Muscle layer of duodenum (tissue), 2 donors: ENCODE data around the gene ASB8.
"Not testable (repeated sequence)": the region's sequence is repeated elsewhere in the genome, so short reads cannot be mapped to it uniquely, and the experiment has no call there.

Experiments
- H3K27ac ChIP-seq: one replicate; pipeline ENCODE4 v1.7.0; 2013; ENCODE audit warnings: mild to moderate bottlenecking, low read length
- H3K27me3 ChIP-seq: one replicate; pipeline ENCODE4 v1.7.0; 2013; ENCODE audit warnings: low read depth, mild to moderate bottlenecking, control low read depth, low read length
- H3K36me3 ChIP-seq, 2 donors: one replicate each; pipeline ENCODE4 v1.7.0; 2013; ENCODE audit warnings: low read length in 2 of 2, control low read depth in 1 of 2, mild to moderate bottlenecking in 1 of 2; ENCODE audit not compliant: insufficient read depth in 2 of 2, control insufficient read depth in 1 of 2
- H3K4me1 ChIP-seq, 2 donors: one replicate each; pipeline ENCODE4 v1.7.0; 2013; ENCODE audit warnings: low read length in 2 of 2, mild to moderate bottlenecking in 2 of 2, control low read depth in 1 of 2, moderate library complexity in 1 of 2; ENCODE audit not compliant: insufficient read depth in 2 of 2, control insufficient read depth in 1 of 2
- H3K4me3 ChIP-seq, 2 donors: one replicate each; pipeline ENCODE4 v1.7.0; 2013; ENCODE audit warnings: low read length in 2 of 2, low read depth in 1 of 2, mild to moderate bottlenecking in 1 of 2
- H3K9me3 ChIP-seq, 2 donors: one replicate each; pipeline ENCODE4 v1.7.0; 2013; ENCODE audit warnings: low read length in 2 of 2, control low read depth in 1 of 2, mild to moderate bottlenecking in 1 of 2; ENCODE audit not compliant: control insufficient read depth in 1 of 2
- donor health status: healthy.

ASB8 gene

DNA sequence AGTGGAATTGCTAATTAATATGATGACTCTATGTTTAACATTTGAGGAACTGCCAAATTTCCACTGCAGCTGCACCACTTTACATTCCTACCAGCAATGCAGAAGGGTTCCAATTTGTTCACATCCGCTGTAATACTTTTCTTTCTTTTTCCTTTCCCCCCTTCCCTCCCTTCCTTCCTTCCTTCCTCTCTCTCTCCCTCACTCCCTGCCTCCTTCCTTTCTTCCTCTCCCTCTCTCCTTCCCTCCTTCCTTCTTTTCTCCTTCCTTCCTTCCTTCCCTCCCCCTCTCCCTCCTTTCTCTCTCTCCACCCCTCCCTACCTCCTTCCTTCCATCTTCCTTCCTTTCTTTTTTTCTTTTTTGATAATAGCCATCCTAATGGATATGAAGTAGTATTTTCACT lies 41.4 kb downstream of the ASB8 start:
- H3K4me1 ChIP-seq = no peaks in the 10 kb centered on the region
- no peak overlapping the region for H3K27ac ChIP-seq
- no peaks in the 10 kb centered on the region for H3K27me3 ChIP-seq
- H3K4me3 ChIP-seq = no peak overlapping the region
- H3K9me3 ChIP-seq = no peaks in the 10 kb centered on the region
- no peaks in the 10 kb centered on the region for H3K36me3 ChIP-seq

DNA sequence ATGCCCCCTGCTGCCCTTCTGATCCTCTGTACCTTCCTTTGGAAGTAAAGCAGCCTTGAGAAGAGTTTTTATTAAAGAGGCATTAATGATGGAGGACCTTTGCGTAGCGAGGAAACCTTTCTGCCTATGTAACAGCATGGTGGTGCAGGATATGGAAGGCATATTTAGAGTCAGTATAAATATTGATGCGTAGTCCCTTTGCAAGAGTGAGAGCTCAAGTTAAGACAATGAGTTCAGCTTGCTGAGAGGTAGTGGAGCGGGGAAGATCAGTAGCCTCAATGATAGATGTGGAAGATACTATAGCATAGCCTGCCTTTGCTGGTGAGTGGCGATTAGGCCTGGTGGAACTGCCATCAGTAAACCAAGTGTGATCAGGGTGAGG lies 46.0 kb downstream of the ASB8 start:
- not testable (repeated sequence) for H3K4me1 ChIP-seq, H3K36me3 ChIP-seq

DNA sequence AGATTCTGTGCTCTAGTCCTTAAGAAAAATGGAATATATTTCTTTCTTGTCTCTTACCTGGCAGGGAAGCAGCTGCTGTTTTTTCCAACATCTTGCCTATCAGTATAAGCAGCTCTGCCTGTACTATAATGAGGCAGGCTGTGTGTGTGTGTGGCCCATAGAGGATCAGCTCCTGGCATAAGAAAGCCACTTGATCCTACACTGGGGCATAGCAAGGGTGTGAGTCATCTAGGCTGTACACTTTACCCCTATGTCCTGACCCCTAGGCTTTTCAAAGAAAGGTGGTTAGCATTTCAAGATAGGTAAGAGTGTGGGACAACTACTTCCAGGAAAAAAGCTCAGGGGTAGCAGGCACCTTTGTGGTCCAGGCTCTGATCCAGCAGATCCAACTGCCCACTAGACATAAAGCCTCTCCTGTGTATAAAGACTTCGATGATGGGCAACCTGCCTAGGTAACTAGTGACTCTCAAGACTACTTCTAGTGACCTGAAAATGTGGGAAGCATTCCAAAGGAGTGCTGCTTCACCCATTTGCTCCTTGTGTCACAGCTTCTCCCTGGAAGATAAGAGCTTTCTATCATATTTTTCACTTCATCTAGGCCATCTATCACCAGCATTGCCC lies 46.5 kb downstream of the ASB8 start:
- Histone ChIP-seq H3K4me1 (peaks cover 7% of the 10 kb centered on the region in 2 donors), H3K9me3 (no peaks in the 10 kb centered on the region), H3K27me3 (no peaks in the 10 kb centered on the region), H3K27ac (no peak overlapping the region), H3K36me3 (no peaks in the 10 kb centered on the region), H3K4me3 (no peak overlapping the region)

More for the DNA sequence above, 46.0 kb downstream of the ASB8 start:
- H3K27me3 ChIP-seq, H3K9me3 ChIP-seq, H3K27ac ChIP-seq, H3K4me3 ChIP-seq: not testable (repeated sequence)

DNA sequence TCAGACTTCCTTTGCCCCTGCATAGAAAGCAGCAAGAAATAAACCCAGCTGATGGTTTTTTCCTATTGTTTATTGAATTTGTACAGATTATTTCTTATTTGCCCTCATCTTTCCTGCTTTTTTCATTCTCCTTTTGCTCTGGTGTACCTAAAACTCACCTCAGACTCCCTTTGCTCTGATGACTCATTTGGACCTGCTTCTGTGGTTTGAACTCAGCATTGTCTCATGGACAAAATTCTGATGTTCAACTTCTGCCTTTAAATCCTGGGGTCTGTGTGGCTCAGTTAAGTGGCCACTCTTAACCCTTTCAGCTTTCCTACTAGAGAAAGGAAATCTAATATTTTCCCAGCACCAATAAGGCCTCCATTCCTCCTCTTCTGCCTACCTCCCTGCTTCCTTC lies 47.9 kb downstream of the ASB8 start:
- H3K27ac ChIP-seq = no peak overlapping the region
- no peaks in the 10 kb centered on the region for H3K27me3 ChIP-seq
- no peak overlapping the region for H3K4me3 ChIP-seq
- no peaks in the 10 kb centered on the region for H3K9me3 ChIP-seq
- H3K36me3 ChIP-seq = no peaks in the 10 kb centered on the region
- peaks cover 14 to 16% of the 10 kb centered on the region in 2 donors for H3K4me1 ChIP-seq

DNA sequence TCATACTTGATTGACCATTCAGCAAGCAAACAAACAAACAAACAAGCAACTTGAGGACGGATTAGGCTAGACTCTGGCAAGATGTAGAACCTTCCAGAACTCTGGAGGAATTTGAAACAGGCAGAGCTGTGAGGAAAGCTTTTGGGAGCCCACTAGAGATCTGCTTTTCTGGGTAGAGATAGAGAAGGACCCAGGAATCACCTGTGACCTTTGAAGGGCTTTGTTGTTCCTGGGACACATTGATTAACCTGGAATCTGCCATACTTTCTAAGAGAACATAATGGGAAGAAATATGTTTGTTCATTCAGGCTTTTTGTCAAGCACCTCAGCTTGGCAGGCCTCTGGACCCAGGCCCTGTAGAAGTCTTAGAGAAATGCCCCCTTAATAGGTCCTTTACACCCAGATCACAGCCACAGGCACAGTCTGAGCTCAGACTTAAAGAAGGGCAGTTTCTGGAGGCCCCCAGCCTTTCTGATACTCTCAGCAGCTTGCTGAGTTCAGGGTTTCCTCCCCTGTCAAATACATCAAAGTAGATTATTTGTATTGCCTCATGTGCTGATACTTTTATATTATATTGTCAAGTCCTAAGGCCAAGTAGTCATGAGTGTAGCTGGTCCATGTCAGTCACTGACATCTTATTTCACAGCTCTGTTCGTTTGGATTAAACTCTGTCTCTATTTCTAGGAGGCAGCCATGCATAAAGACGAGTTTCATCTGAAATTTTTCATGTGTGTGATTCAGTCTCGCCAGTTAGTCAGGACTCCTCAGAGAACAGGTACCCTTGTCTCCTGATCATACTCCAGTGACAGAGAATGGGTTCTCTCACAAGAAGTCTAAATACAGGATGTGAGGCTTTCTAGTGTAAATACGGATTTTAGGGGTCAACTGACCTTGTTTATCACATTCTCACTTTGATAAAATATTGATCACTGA lies 50.4 kb downstream of the ASB8 start:
- H3K27me3 ChIP-seq = no peaks in the 10 kb centered on the region
- no peaks in the 10 kb centered on the region for H3K9me3 ChIP-seq
- H3K4me3 ChIP-seq = peak overlapping the region; percentile 76 to 91
- H3K36me3 ChIP-seq = no peaks in the 10 kb centered on the region
- H3K27ac ChIP-seq = peak overlapping the region; percentile 94
- H3K4me1 ChIP-seq = peaks cover 18 to 21% of the 10 kb centered on the region in 2 donors

DNA sequence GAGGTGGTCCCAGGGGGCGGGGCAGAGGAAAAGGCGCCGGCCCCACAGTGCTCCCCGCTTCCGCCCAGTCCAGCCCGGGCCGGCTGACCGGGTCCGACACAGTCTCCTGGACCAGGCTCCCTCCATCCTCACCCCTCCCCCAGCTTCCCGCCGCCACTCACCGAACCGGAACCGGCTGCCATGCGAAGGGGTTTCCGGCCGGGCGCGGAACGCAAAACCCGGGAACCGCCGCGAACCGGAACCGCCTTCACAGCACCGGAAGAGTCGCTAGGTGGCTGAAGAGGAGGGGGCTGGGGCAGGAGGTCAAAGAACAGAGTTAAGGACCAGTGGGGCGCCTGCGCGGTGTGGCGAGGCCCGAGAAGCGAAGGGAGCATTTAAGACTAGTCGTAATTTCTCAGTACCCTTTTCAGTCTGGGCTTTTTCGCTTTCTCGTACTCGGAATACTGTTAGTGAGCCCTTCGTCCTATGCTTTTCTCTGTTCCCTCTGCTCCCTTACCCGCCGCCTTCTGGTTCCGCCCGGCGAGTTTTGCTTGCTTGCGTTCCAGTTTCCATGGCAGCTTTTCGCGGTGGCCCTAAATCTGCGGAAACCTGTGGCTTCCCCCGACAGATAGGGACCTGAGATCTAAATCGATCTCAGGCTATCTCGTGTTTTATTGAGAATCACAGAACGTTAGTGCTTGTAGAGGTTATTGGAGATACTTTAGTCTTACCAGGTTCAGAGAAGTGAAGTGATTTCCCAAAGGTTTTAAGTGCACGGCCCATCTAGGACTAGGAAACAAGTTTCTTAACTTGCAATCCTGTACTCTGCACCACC lies 51.2 kb downstream of the ASB8 start, which contains the start of gene SENP1:
Gene SENP1, minus strand, starts transcription at position 213 of the 814 bp plus-strand sequence. CDS start 4,607 bp downstream, outside the sequence.
- Histone ChIP-seq H3K36me3 (no peaks in the 10 kb centered on the region), H3K27me3 (no peaks in the 10 kb centered on the region), H3K27ac (peak within 1 kb of the TSS; percentile 94), H3K4me1 (peaks cover 18 to 21% of the 10 kb centered on the region in 2 donors), H3K9me3 (no peaks in the 10 kb centered on the region), H3K4me3 (peak within 1 kb of the TSS; percentile 76 to 91)

DNA sequence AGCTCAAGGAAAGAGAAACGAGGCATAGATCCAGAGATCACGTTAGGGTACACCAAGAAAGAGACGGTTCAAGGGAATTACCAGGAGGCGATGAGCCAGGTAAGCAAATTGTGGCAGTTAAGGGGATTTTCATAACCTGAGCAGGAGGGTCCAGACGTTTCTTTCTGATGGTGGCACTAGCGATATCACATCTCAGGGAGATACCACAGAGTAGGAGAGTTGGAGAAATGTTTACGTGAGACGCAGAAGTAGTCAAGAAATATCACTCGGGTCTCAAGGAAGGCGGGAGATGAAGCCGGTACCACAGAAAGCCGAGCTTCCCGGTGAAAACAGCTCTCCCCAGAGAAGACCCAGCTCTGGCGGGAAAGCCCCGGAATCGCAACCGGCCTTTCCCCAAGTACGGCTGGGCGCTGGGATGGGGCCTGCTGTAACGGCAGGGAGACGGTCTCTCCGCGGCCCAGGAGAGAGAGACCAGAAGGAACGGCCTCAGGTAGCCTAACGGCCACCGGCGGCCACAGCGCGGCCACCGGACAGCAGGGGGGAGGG lies 51.9 kb downstream of the ASB8 start:
- peak overlapping the region; percentile 76 to 91 for H3K4me3 ChIP-seq
- H3K36me3 ChIP-seq = no peaks in the 10 kb centered on the region
- peak overlapping the region; percentile 94 for H3K27ac ChIP-seq
- H3K4me1 ChIP-seq = peaks cover 18 to 21% of the 10 kb centered on the region in 2 donors
- H3K27me3 ChIP-seq = no peaks in the 10 kb centered on the region
- H3K9me3 ChIP-seq = no peaks in the 10 kb centered on the region

DNA sequence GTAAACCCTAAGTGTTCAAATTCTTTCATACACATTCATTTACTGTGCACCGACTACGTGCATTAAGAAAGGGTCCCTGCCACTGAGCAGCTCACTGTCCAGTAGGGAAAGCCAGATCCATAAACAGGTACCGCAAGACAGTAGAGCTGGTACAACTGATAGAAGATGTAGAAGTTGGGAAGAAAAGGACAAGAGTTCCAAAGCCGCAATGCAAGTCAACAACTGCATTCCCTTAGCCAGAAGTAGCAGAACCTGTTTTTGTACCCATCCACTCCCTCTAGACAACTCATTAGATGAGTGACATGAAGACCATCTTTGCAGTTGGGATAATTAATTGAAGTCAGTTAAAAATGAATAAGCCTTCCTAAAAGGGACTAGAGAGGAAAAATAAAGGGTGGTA lies 52.8 kb downstream of the ASB8 start:
- H3K9me3 ChIP-seq = no peaks in the 10 kb centered on the region
- no peaks in the 10 kb centered on the region for H3K36me3 ChIP-seq
- peak overlapping the region; percentile 76 to 91 for H3K4me3 ChIP-seq
- H3K27ac ChIP-seq = no peak overlapping the region
- no peaks in the 10 kb centered on the region for H3K27me3 ChIP-seq
- peaks cover 18 to 21% of the 10 kb centered on the region in 2 donors for H3K4me1 ChIP-seq
